DND-41 (cell line): ENCODE measurements around the gene SLC13A5.

Experiments
- ATAC-seq: fragments of 200-7000 bp; cut with Tn5 transposase; 3 replicates; pipeline ENCODE4 v1.9.1; 2021; ENCODE audit warnings: low read depth; ENCODE audit not compliant: insufficient read depth
- DNase-seq: peaks from one replicate; pipeline ENCODE4 v3.0.0-alpha.2; 2020
- H2AFZ ChIP-seq: 2 replicates; pipeline ENCODE4 v1.6.0; 2012; ENCODE audit warnings: low read depth, low read length
- H3K27ac ChIP-seq: 2 replicates; pipeline ENCODE4 v1.5.1; 2012; ENCODE audit warnings: low read length, inconsistent platforms
- H3K27me3 ChIP-seq: fragments of 200-600 bp; sonication (generic); 2 replicates; pipeline ENCODE4 v1.6.0; 2012; ENCODE audit warnings: low read length, mild to moderate bottlenecking, inconsistent platforms; ENCODE audit not compliant: insufficient read depth, poor library complexity
- H3K36me3 ChIP-seq: 2 replicates; pipeline ENCODE4 v1.5.1; 2012; ENCODE audit warnings: low read length, inconsistent platforms; ENCODE audit not compliant: insufficient read depth
- H3K4me1 ChIP-seq: 2 replicates; pipeline ENCODE4 v1.5.1; 2012; ENCODE audit warnings: mild to moderate bottlenecking, low read length; ENCODE audit not compliant: insufficient read depth
- H3K4me2 ChIP-seq: 2 replicates; pipeline ENCODE4 v1.6.0; 2012; ENCODE audit warnings: mild to moderate bottlenecking, moderate library complexity, low read length, inconsistent platforms; ENCODE audit not compliant: insufficient read depth
- H3K4me3 ChIP-seq, 2 experiments: fragments of 200-600 bp in 1 of 2; shearing (Covaris generic) in 1 of 2; 2 replicates each; pipeline ENCODE4 v1.5.1; 2012 to 2016; ENCODE audit warnings: inconsistent platforms in 2 of 2, low read length in 2 of 2, mild to moderate bottlenecking in 2 of 2, low read depth in 1 of 2, moderate library complexity in 1 of 2
- H3K79me2 ChIP-seq: 2 replicates; pipeline ENCODE4 v1.6.0; 2012; ENCODE audit warnings: low read length, inconsistent platforms; ENCODE audit not compliant: insufficient read depth
- H3K9ac ChIP-seq: 2 replicates; pipeline ENCODE4 v1.6.0; 2012; ENCODE audit warnings: low read depth, mild to moderate bottlenecking, inconsistent platforms, low read length, moderate library complexity
- H3K9me3 ChIP-seq: 2 replicates; pipeline ENCODE4 v1.5.1; 2012; ENCODE audit warnings: low read length, moderate library complexity, mild to moderate bottlenecking, inconsistent platforms; ENCODE audit not compliant: insufficient read depth, severe bottlenecking
- H4K20me1 ChIP-seq: 2 replicates; pipeline ENCODE4 v1.6.0; 2012; ENCODE audit warnings: low read length; ENCODE audit not compliant: insufficient read depth
- CTCF ChIP-seq: IDR thresholded peaks from 2 replicates; pipeline ENCODE4 v1.5.1; 2012; ENCODE audit warnings: borderline replicate concordance, low read length, moderate library complexity, mild to moderate bottlenecking; ENCODE audit not compliant: poor library complexity, severe bottlenecking; ENCODE audit errors: extremely low read depth
- EZH2 ChIP-seq: IDR thresholded peaks from 3 replicates; pipeline ENCODE4 v1.6.1; 2012; ENCODE audit warnings: borderline replicate concordance, low read depth, mild to moderate bottlenecking, moderate library complexity, low read length, inconsistent platforms; ENCODE audit not compliant: severe bottlenecking

SLC13A5 gene

GRCh38 chr17:6706499-6706898 is 6.7 kb downstream of the SLC13A5 start:
- no peaks in the 10 kb centered on the region for H3K4me1 ChIP-seq
- DNase-seq, result no peak
- H3K79me2 ChIP-seq, result no peaks in the 10 kb centered on the region

GRCh38 chr17:6704470-6705052 is 8.6 kb downstream of the SLC13A5 start:
- no peak for ATAC-seq
- Histone ChIP-seq H3K4me1 (no peaks in the 10 kb centered on the region), H3K27me3 (peaks cover 2% of the 10 kb centered on the region), H3K9ac (no peak overlapping the region), H3K4me3 (no peak overlapping the region), H3K36me3 (no peaks in the 10 kb centered on the region), H3K9me3 (no peaks in the 10 kb centered on the region), H3K27ac (no peak overlapping the region), H4K20me1 (no peaks in the 10 kb centered on the region), H2AFZ (no peak overlapping the region), H3K4me2 (no peak overlapping the region), H3K79me2 (no peaks in the 10 kb centered on the region)
- TF ChIP-seq EZH2 (no peak), CTCF (no peak)
- DNase-seq, result no peak

More at GRCh38 chr17:6706499-6706898, 6.7 kb downstream of the SLC13A5 start:
- Histone ChIP-seq H3K36me3 (no peaks in the 10 kb centered on the region), H3K9ac (no peak overlapping the region), H3K4me2 (no peak overlapping the region), H3K4me3 (no peak overlapping the region), H4K20me1 (no peaks in the 10 kb centered on the region), H3K27me3 (peaks cover 2% of the 10 kb centered on the region), H3K9me3 (no peaks in the 10 kb centered on the region), H3K27ac (no peak overlapping the region), H2AFZ (no peak overlapping the region)
- TF ChIP-seq EZH2 (no peak), CTCF (no peak)
- ATAC-seq, result no peak

GRCh38 chr17:6703751-6704150 is 9.4 kb downstream of the SLC13A5 start:
- H4K20me1 ChIP-seq, result no peaks in the 10 kb centered on the region
- H3K4me1 ChIP-seq, result no peaks in the 10 kb centered on the region
- peaks cover 2% of the 10 kb centered on the region for H3K27me3 ChIP-seq
- no peaks in the 10 kb centered on the region for H3K9me3 ChIP-seq
- no peak overlapping the region for H3K4me3 ChIP-seq
- no peak for DNase-seq
- no peak overlapping the region for H3K27ac ChIP-seq
- H3K36me3 ChIP-seq, result no peaks in the 10 kb centered on the region
- H3K4me2 ChIP-seq, result no peak overlapping the region
- H3K9ac ChIP-seq, result no peak overlapping the region
- TF ChIP-seq EZH2, result no peak
- no peak for TF ChIP-seq CTCF
- no peak overlapping the region for H2AFZ ChIP-seq
- H3K79me2 ChIP-seq, result no peaks in the 10 kb centered on the region
- no peak for ATAC-seq
